H1 (cell line): ENCODE data around the gene DND1. TPM values are rescaled to one million over a fixed set of nuclear protein-coding genes. Genes with fewer than 3 reads are reported as not detected.

Experiments
- ASH2L ChIP-seq: fragments of 200-600, 300-600 bp; sonication (generic); IDR thresholded peaks from one replicate; pipeline ENCODE4 v1.7.1; 2017; ENCODE audit warnings: low read length
- BCL11A ChIP-seq, 2 experiments: IDR thresholded peaks; one replicate each; pipeline ENCODE4 v1.6.1; 2011; ENCODE audit warnings: low read depth in 2 of 2, low read length in 2 of 2, mild to moderate bottlenecking in 2 of 2
- BRCA1 ChIP-seq: IDR thresholded peaks from 2 replicates; pipeline ENCODE4 v1.6.1; 2012; ENCODE audit warnings: low read depth, low read length, improper control_type of control experiment
- CEBPB ChIP-seq: IDR thresholded peaks from 2 replicates; pipeline ENCODE4 v1.6.1; 2012; ENCODE audit warnings: low read depth, low read length
- CHD1 ChIP-seq: IDR thresholded peaks from 2 replicates; pipeline ENCODE4 v1.6.1; 2012; ENCODE audit warnings: low read depth, low read length, improper control_type of control experiment
- CTBP2 ChIP-seq: IDR thresholded peaks from 2 replicates; pipeline ENCODE4 v1.7.0; 2011; ENCODE audit warnings: borderline replicate concordance, mild to moderate bottlenecking, moderate library complexity, mixed read lengths, low read length; ENCODE audit not compliant: insufficient read depth, insufficient read length
- EP300 ChIP-seq, 2 experiments: IDR thresholded peaks; 1 replicate in 1 of 2; 2 replicates in 1 of 2; pipeline ENCODE4 v1.6.1; 2011 to 2012; ENCODE audit warnings: low read depth in 2 of 2, low read length in 2 of 2, mild to moderate bottlenecking in 2 of 2, borderline replicate concordance in 1 of 2, inconsistent platforms in 1 of 2, moderate library complexity in 1 of 2
- EZH2 ChIP-seq: fragments of 200-600 bp; sonication (generic); IDR thresholded peaks from 2 replicates; pipeline ENCODE4 v1.7.1; 2012; ENCODE audit warnings: low read depth, mild to moderate bottlenecking, moderate library complexity, low read length, inconsistent platforms; ENCODE audit not compliant: severe bottlenecking
- GABPA ChIP-seq: IDR thresholded peaks from 2 replicates; pipeline ENCODE4 v1.6.1; 2011; ENCODE audit warnings: mild to moderate bottlenecking, low read length, moderate library complexity, borderline replicate concordance; ENCODE audit not compliant: insufficient read depth
- JUND ChIP-seq: IDR thresholded peaks from 2 replicates; pipeline ENCODE4 v1.6.1; 2011; ENCODE audit warnings: mild to moderate bottlenecking, improper control_type of control experiment, low read length
- KDM5A ChIP-seq: fragments of 200-600 bp; IDR thresholded peaks from 2 replicates; pipeline ENCODE4 v1.7.1; 2012; ENCODE audit warnings: mild to moderate bottlenecking, low read length, inconsistent platforms, mixed read lengths
- PHF8 ChIP-seq: fragments of 200-600 bp; sonication (generic); conservative IDR thresholded peaks from 2 replicates; pipeline ENCODE4 v1.7.1; 2012; ENCODE audit warnings: low read depth, mild to moderate bottlenecking, inconsistent platforms, low read length, moderate library complexity
- POLR2AphosphoS5 ChIP-seq: IDR thresholded peaks from 2 replicates; pipeline ENCODE4 v1.6.1; 2011; ENCODE audit warnings: low read depth, low read length
- POU5F1 ChIP-seq: IDR thresholded peaks from 2 replicates; pipeline ENCODE4 v1.6.1; 2011; ENCODE audit warnings: low read depth, mild to moderate bottlenecking, low read length, moderate library complexity
- SAP30 ChIP-seq: fragments of 300-600 bp; sonication (generic); IDR thresholded peaks from 2 replicates; pipeline ENCODE4 v1.7.1; 2012; ENCODE audit warnings: low read length, moderate library complexity, mild to moderate bottlenecking, inconsistent platforms; ENCODE audit not compliant: insufficient read depth, insufficient replicate concordance
- SIX5 ChIP-seq: IDR thresholded peaks from 2 replicates; pipeline ENCODE4 v1.6.1; 2011; ENCODE audit warnings: mild to moderate bottlenecking, low read depth, low read length
- SP4 ChIP-seq: IDR thresholded peaks from 2 replicates; pipeline ENCODE4 v1.6.1; 2012; ENCODE audit warnings: low read length, inconsistent platforms
- TEAD4 ChIP-seq: IDR thresholded peaks from 2 replicates; pipeline ENCODE4 v1.6.1; 2012; ENCODE audit warnings: low read depth, low read length, inconsistent platforms, mixed read lengths
- USF2 ChIP-seq: IDR thresholded peaks from 2 replicates; pipeline ENCODE4 v1.6.1; 2011; ENCODE audit warnings: low read length, improper control_type of control experiment
- ZNF274 ChIP-seq: IDR thresholded peaks from 2 replicates; pipeline ENCODE4 v1.7.0; 2012; ENCODE audit warnings: low read length, borderline replicate concordance; ENCODE audit errors: extremely low read depth
- polyA plus RNA-seq, 7 experiments: library from polyadenylated mRNA; depleted of rRNA in 3 of 7; stranded (reverse) in 5 of 7; unstranded in 2 of 7; fragments of >200 nt in 5 of 7; fragments of 200-250 nt in 2 of 7; gene quantifications; 1 replicate in 5 of 7; 2 replicates in 1 of 7; 4 replicates in 1 of 7; pipeline versions ENCODE4 v1.2.1 to v1.2.3, GENCODE V29; 2011 to 2013; ENCODE audit warnings: missing spikeins in 2 of 7, mixed read lengths in 2 of 7
- total RNA-seq: library from RNA; stranded (reverse); fragmentation: NEBNext Ultra II Directional; extraction: Animal tissue kit (Norgen Biotek cat#: 25700); gene quantifications from 2 replicates; pipeline ENCODE4 v1.2.1, GENCODE V29; 2021
- TF ChIP-seq, protein P1 (sequence below), 3 experiments: IDR thresholded peaks; 1 replicate in 2 of 3; 2 replicates in 1 of 3; pipeline versions ENCODE4 v1.5.1 to v1.6.1; 2011; ENCODE audit warnings: low read length in 3 of 3, mild to moderate bottlenecking in 3 of 3, inconsistent platforms in 2 of 3, low read depth in 1 of 3, moderate library complexity in 1 of 3; ENCODE audit not compliant: insufficient read depth in 1 of 3; ENCODE audit errors: control extremely low read depth in 1 of 3

The DND1 gene
- total and polyA plus RNA-seq, 2 of the 8 experiments (the other 6 are each of a cell fraction or from before 2014, with no cell fraction given) = 0.41 to 2.1 TPM

DNA sequence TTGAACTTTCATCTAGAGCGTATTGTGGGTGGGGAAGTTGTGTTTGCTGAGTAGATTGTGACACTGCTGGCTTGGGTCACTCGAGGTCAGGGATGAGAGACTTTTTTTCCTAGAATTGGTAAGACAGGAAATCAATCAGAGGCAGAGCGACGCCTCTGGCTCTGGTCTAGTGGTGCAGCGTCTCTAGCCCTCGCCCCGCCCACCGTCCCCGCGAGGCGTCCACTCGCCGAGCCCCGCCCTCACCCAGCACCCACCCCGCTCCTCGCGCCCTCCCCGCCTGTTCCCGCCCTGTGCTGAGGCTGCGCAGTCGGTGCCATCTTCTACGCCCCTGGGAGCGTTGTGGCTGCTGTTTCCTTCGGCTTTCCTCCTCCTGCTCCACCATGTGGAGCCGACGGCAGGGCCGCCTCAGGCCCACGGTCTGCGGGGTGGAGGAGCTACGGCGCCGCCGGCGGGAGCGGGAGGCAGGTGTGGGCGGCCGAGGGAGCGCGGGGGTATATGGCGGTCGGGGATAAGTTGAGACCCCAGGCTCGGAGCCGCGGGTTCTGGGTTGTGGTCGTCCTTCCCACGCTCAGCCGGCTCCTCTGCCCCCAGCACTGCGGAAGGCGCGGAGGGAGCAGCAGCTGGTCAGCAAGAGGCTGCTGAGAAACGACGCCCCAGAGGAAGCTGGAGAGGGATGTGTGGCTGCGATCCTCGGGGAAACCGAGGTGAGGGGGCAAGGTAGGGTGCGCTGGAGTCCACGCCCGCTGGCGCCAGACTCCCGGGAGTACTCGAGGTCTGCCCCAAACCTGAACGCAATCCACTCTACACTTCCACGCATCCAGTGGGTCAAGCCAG is 34.0 kb downstream of the DND1 start, which contains the start of gene TMCO6 (continued):
- TF ChIP-seq, protein P1, sequence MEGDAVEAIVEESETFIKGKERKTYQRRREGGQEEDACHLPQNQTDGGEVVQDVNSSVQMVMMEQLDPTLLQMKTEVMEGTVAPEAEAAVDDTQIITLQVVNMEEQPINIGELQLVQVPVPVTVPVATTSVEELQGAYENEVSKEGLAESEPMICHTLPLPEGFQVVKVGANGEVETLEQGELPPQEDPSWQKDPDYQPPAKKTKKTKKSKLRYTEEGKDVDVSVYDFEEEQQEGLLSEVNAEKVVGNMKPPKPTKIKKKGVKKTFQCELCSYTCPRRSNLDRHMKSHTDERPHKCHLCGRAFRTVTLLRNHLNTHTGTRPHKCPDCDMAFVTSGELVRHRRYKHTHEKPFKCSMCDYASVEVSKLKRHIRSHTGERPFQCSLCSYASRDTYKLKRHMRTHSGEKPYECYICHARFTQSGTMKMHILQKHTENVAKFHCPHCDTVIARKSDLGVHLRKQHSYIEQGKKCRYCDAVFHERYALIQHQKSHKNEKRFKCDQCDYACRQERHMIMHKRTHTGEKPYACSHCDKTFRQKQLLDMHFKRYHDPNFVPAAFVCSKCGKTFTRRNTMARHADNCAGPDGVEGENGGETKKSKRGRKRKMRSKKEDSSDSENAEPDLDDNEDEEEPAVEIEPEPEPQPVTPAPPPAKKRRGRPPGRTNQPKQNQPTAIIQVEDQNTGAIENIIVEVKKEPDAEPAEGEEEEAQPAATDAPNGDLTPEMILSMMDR (IDR thresholded peaks at IDR 0.05; ENCODE audit: control extremely low read depth in 1 of 3, insufficient read depth in 1 of 3, low read depth in 1 of 3, low read length in 3 of 3) = peak; percentile 39 to 66 (median 65)
- TF ChIP-seq GABPA = no peak
- peak; percentile 74; the same call in 1 of the 2 replicates for TF ChIP-seq POLR2AphosphoS5
- peak; percentile 71 for TF ChIP-seq ASH2L
- TF ChIP-seq CTBP2 = no peak
- TF ChIP-seq EP300 (IDR thresholded peaks at IDR 0.05; ENCODE audit: borderline replicate concordance in 1 of 2, low read depth in 2 of 2, low read length in 2 of 2) = no peak
- TF ChIP-seq KDM5A = no peak
- TF ChIP-seq BRCA1 = no peak
- TF ChIP-seq SP4 = no peak
- TF ChIP-seq TEAD4 = no peak
- TF ChIP-seq PHF8 = peak; percentile 92
- no peak for TF ChIP-seq POU5F1
- no peak for TF ChIP-seq BCL11A (IDR thresholded peaks at IDR 0.05; ENCODE audit: low read depth in 2 of 2, low read length in 2 of 2)
- no peak for TF ChIP-seq EZH2
- no peak for TF ChIP-seq CHD1
- no peak for TF ChIP-seq USF2
- TF ChIP-seq SAP30 = no peak
- TF ChIP-seq JUND = no peak
- TF ChIP-seq SIX5 = no peak
- TF ChIP-seq ZNF274 = no peak
- TF ChIP-seq CEBPB = no peak
